ENCODE results near the gene GRK4. TPM values are rescaled to one million over a fixed set of nuclear protein-coding genes. Genes with fewer than 3 reads are reported as not detected.

Gene GRK4
- total and polyA plus RNA-seq, 2 donors (not counting 1 experiment from before 2014, with no cell fraction given): 0.73 to 2.3 TPM

GRCh38 chr4:2929469-2929868 lies 33.9 kb upstream of the GRK4 start:
- POLR2A ChIA-PET: no interaction called here
- 96% methylated on average over 16 of the region's 16 CpGs for WGBS (ENCODE audit: insufficient coverage)
- H3K4me1 Mint-ChIP-seq: peaks cover 28% of the 10 kb centered on the region
- ATAC-seq (ENCODE audit: low read depth) (no peak), DNase-seq (no peak)
- peaks cover 24% of the 10 kb centered on the region for H3K79me2 ChIP-seq (ENCODE audit: control insufficient read depth, insufficient read depth, low read length)
- H3K4me3 ChIP-seq (ENCODE audit: control extremely low read depth in 1 of 5, extremely low read depth in 1 of 5, insufficient read depth in 1 of 5, low read depth in 2 of 5, low read length in 4 of 5): no peak overlapping the region
- H2AFZ ChIP-seq (ENCODE audit: insufficient read depth, low read depth, low read length, poor library complexity, severe bottlenecking): no peak overlapping the region
- H3K27ac Mint-ChIP-seq: peak overlapping the region; percentile 53
- CTCF ChIA-PET: no interaction called here
- H3K27me3 Mint-ChIP-seq: no peaks in the 10 kb centered on the region
- H3K9me3 ChIP-seq (ENCODE audit: control extremely low read depth in 1 of 3, control insufficient read depth in 2 of 3, insufficient read depth in 1 of 3, low read length in 2 of 3): no peaks in the 10 kb centered on the region
- H3K27ac ChIP-seq (ENCODE audit: low read length in 2 of 2): peak overlapping the region in 1 of 2 donors; percentile 38
- H3K36me3 ChIP-seq (replicated peaks in 1 of 2; ENCODE audit: control extremely low read depth in 1 of 2, control insufficient read depth in 1 of 2, extremely low read depth in 1 of 2, insufficient read depth in 2 of 2, low read length in 1 of 2): peaks cover 0 to 68% of the 10 kb centered on the region in 2 experiments
- no peaks in the 10 kb centered on the region for H3K9me3 Mint-ChIP-seq (ENCODE audit: insufficient read depth)
- TF ChIP-seq CTCF (IDR thresholded peaks at IDR 0.05): no peak
- TF ChIP-seq EZH2 (IDR thresholded peaks at IDR 0.05; ENCODE audit: borderline replicate concordance, insufficient read depth, low read depth, low read length, poor library complexity, severe bottlenecking): no peak
- H4K20me1 ChIP-seq (ENCODE audit: control insufficient read depth, insufficient read depth, low read length, poor library complexity, severe bottlenecking): peaks cover 84% of the 10 kb centered on the region
- no peak overlapping the region for H3K9ac ChIP-seq (ENCODE audit: low read length)
- H3K4me3 Mint-ChIP-seq: no peak overlapping the region
- intact Hi-C loops (cut with micrococcal nuclease): no loop called here
- peaks cover 30 to 38% of the 10 kb centered on the region in 2 donors for H3K4me1 ChIP-seq (ENCODE audit: control insufficient read depth in 2 of 2, insufficient read depth in 2 of 2, low read length in 2 of 2)
- H3K4me2 ChIP-seq (replicated peaks; ENCODE audit: low read depth, low read length, poor library complexity, severe bottlenecking): no peak overlapping the region
- H3K27me3 ChIP-seq (replicated peaks in 1 of 4; ENCODE audit: control extremely low read depth in 1 of 4, control insufficient read depth in 3 of 4, insufficient read depth in 4 of 4, low read length in 3 of 4): no peaks in the 10 kb centered on the region

- Histone ChIP-seq H3K27ac (ENCODE audit: low read length in 2 of 2) (peak overlapping the region in 1 of 2 donors; percentile 92), H3K36me3 (replicated peaks in 1 of 2; ENCODE audit: control extremely low read depth in 1 of 2, control insufficient read depth in 1 of 2, extremely low read depth in 1 of 2, insufficient read depth in 2 of 2, low read length in 1 of 2) (peaks cover 0 to 61% of the 10 kb centered on the region in 2 experiments)
- POLR2A ChIA-PET: no interaction called here
These were observed 33.1 kb upstream of the GRK4 start for GRCh38 chr4:2930135-2930757.

More at GRCh38 chr4:2930135-2930757, 33.1 kb upstream of the GRK4 start:
- Mint-ChIP-seq H3K27me3 (no peaks in the 10 kb centered on the region), H3K27ac (peak overlapping the region; percentile 86), H3K4me1 (peaks cover 28% of the 10 kb centered on the region), H3K4me3 (no peak overlapping the region), H3K9me3 (ENCODE audit: insufficient read depth) (no peaks in the 10 kb centered on the region)
- WGBS (ENCODE audit: insufficient coverage): 97% methylated on average over 10 of the region's 12 CpGs
- Histone ChIP-seq H3K9me3 (ENCODE audit: control extremely low read depth in 1 of 3, control insufficient read depth in 2 of 3, insufficient read depth in 1 of 3, low read length in 2 of 3) (no peaks in the 10 kb centered on the region), H3K4me2 (replicated peaks; ENCODE audit: low read depth, low read length, poor library complexity, severe bottlenecking) (peak overlapping the region; percentile 79), H2AFZ (ENCODE audit: insufficient read depth, low read depth, low read length, poor library complexity, severe bottlenecking) (no peak overlapping the region), H3K4me3 (ENCODE audit: control extremely low read depth in 1 of 5, extremely low read depth in 1 of 5, insufficient read depth in 1 of 5, low read depth in 2 of 5, low read length in 4 of 5) (no peak overlapping the region), H4K20me1 (ENCODE audit: control insufficient read depth, insufficient read depth, low read length, poor library complexity, severe bottlenecking) (peaks cover 76% of the 10 kb centered on the region), H3K79me2 (ENCODE audit: control insufficient read depth, insufficient read depth, low read length) (peaks cover 21% of the 10 kb centered on the region), H3K27me3 (replicated peaks in 1 of 4; ENCODE audit: control extremely low read depth in 1 of 4, control insufficient read depth in 3 of 4, insufficient read depth in 4 of 4, low read length in 3 of 4) (no peaks in the 10 kb centered on the region), H3K4me1 (ENCODE audit: control insufficient read depth in 2 of 2, insufficient read depth in 2 of 2, low read length in 2 of 2) (peaks cover 30 to 40% of the 10 kb centered on the region in 2 donors), H3K9ac (ENCODE audit: low read length) (no peak overlapping the region)
- CTCF ChIA-PET: interaction anchor here (1.8 kb wide), 1 partner anchor 9 kb away, joined by 5 read pairs; no protein-coding TSS in a partner anchor
- TF ChIP-seq CTCF (IDR thresholded peaks at IDR 0.05): no peak
- no peak for TF ChIP-seq EZH2 (IDR thresholded peaks at IDR 0.05; ENCODE audit: borderline replicate concordance, insufficient read depth, low read depth, low read length, poor library complexity, severe bottlenecking)
- no peak for DNase-seq
- intact Hi-C loops (cut with micrococcal nuclease): loop anchor here (5.0 to 10.0 kb wide), 5 partner anchors 78 to 445 kb away; no protein-coding TSS in a partner anchor
- ATAC-seq (ENCODE audit: low read depth): no peak
